ENCODE results near the gene TXNRD3.

DNA sequence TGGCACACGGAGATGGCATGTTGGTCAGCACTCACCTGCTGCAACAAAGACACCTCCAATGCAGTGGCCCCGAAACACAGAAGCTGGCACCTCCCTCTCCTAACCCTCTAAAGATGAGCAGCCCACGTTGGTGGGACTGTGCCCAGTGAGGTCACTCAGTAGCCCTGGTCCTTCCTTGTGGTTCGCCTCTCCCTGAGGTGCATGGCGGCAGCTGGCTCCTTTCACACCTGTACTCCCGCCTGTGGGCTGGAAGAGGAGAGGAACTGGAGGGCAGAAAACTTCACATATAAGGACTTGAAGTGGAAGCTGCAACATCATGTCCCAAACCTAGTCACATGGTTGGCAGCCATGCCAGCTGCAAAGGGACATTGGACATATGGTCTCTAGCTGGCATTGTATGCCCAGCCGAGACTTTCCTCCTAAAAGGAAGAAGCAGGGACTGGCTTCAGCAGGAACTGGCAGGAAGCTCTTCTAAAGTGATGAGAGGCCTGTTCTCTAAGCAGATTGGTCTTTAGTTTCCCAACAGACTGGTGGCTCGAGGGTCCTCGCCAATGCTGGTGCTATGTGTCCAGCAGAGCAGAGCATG lies 85.4 kb downstream of the TXNRD3 start:
- TF ChIP-seq CTCF (conservative IDR thresholded peaks at IDR 0.05 in 1 of 2, IDR thresholded peaks at IDR 0.05 in 1 of 2; ENCODE audit: low read depth in 1 of 2, low read length in 2 of 2): no peak
- TF ChIP-seq EZH2 (IDR thresholded peaks at IDR 0.05; ENCODE audit: low read length, missing control alignments): no peak

Measured in fibroblast of lung (primary cell).